ENCODE results near the gene BBX. TPM values are rescaled to one million over a fixed set of nuclear protein-coding genes. Genes with fewer than 3 reads are reported as not detected.

Gene BBX
- total RNA-seq, 4 donors from 2014 or later, result 54.3 to 104 (median 88.1) TPM

GRCh38 chr3:107516475-107516874 is 6.3 kb upstream of the BBX start:
- no peak overlapping the region for H3K27ac ChIP-seq
- H3K4me3 ChIP-seq, result no peak overlapping the region
- no peaks in the 10 kb centered on the region for H3K9me3 ChIP-seq
- WGBS, 2 donors, result 37 to 44% methylated on average over 3 of the region's 3 CpGs
- H3K27me3 ChIP-seq, result no peaks in the 10 kb centered on the region
- no peaks in the 10 kb centered on the region for H3K4me1 ChIP-seq
- H3K36me3 ChIP-seq, result no peaks in the 10 kb centered on the region
- TF ChIP-seq CTCF (IDR thresholded peaks at IDR 0.05) (no peak), EP300 (IDR thresholded peaks at IDR 0.05) (no peak), POLR2A (IDR thresholded peaks at IDR 0.05) (no peak)
- DNase-seq (ENCODE audit: low spot score in 2 of 2), result no peak

GRCh38 chr3:107520535-107520934 is 2.2 kb upstream of the BBX start:
- H3K27me3 ChIP-seq, result no peaks in the 10 kb centered on the region
- 80 to 84% methylated on average over 4 of the region's 4 CpGs for WGBS, 2 donors
- no peak for DNase-seq (ENCODE audit: low spot score in 2 of 2)

GRCh38 chr3:107521469-107522059 is 1.2 kb upstream of the BBX start:
- Histone ChIP-seq H3K4me1 (peaks cover 0 to 11% (median 8%) of the 10 kb centered on the region in 4 donors), H3K9me3 (no peaks in the 10 kb centered on the region), H3K27me3 (no peaks in the 10 kb centered on the region), H3K4me3 (no peak overlapping the region), H3K27ac (no peak overlapping the region), H3K36me3 (no peaks in the 10 kb centered on the region)
- 88 to 93% methylated on average over 3 of the region's 3 CpGs for WGBS, 2 donors
- TF ChIP-seq CTCF (IDR thresholded peaks at IDR 0.05) (no peak), EP300 (IDR thresholded peaks at IDR 0.05) (no peak), POLR2A (IDR thresholded peaks at IDR 0.05) (no peak)
- DNase-seq (ENCODE audit: low spot score in 2 of 2), result no peak

More at GRCh38 chr3:107520535-107520934, 2.2 kb upstream of the BBX start:
- Histone ChIP-seq H3K4me1 (peaks cover 0 to 4% (median 2%) of the 10 kb centered on the region in 4 donors), H3K9me3 (no peaks in the 10 kb centered on the region), H3K36me3 (no peaks in the 10 kb centered on the region), H3K4me3 (no peak overlapping the region), H3K27ac (no peak overlapping the region)
- TF ChIP-seq CTCF (IDR thresholded peaks at IDR 0.05) (no peak), POLR2A (IDR thresholded peaks at IDR 0.05) (no peak), EP300 (IDR thresholded peaks at IDR 0.05) (no peak)

- 0% methylated on average over 6 of the region's 27 CpGs; no CpG with 5 or more reads in 1 of the 2 donors for WGBS, 2 donors
- peak in 1 of 2 donors; percentile 7 for DNase-seq (ENCODE audit: low spot score in 2 of 2)
These were observed 452 bp downstream of the BBX start for GRCh38 chr3:107523289-107523538.

More at GRCh38 chr3:107523289-107523538, 452 bp downstream of the BBX start:
- Histone ChIP-seq H3K27me3 (no peaks in the 10 kb centered on the region), H3K36me3 (no peaks in the 10 kb centered on the region), H3K4me1 (peaks cover 0 to 11% (median 8%) of the 10 kb centered on the region in 4 donors), H3K4me3 (peak overlapping the region; percentile 66 to 91 (median 78)), H3K9me3 (no peaks in the 10 kb centered on the region), H3K27ac (peak overlapping the region; percentile 88 to 98 (median 96))
- TF ChIP-seq CTCF (IDR thresholded peaks at IDR 0.05), result no peak
- TF ChIP-seq POLR2A (IDR thresholded peaks at IDR 0.05), result no peak
- TF ChIP-seq EP300 (IDR thresholded peaks at IDR 0.05), result no peak
